Measurements from ENCODE around the gene NFIB.
A peak's percentile ranks its signal among the peaks of the same experiment; 100 is the strongest.

Gene NFIB

GRCh38 chr9:14307989-14308852, 5.7 kb downstream of the NFIB start:
- peak in 19 of 58 donors; percentile 10 to 56 (median 34) for DNase-seq

GRCh38 chr9:14306672-14307660, 7.0 kb downstream of the NFIB start:
- DNase-seq = peak in 8 of 58 donors; percentile 6 to 50 (median 25)

- DNase-seq = no peak
Measured at GRCh38 chr9:14306188-14306587, 7.8 kb downstream of the NFIB start.

- DNase-seq = peak in 4 of 58 donors; percentile 17 to 50 (median 25)
Measured at GRCh38 chr9:14304259-14304658, 9.7 kb downstream of the NFIB start.

- peak in 47 of 58 donors; percentile 25 to 95 (median 77) for DNase-seq
Measured at GRCh38 chr9:14303521-14303920, 10.4 kb downstream of the NFIB start.

GRCh38 chr9:14303100-14303499, 10.8 kb downstream of the NFIB start:
- DNase-seq = no peak

- peak in 1 of 58 donors; percentile 6 for DNase-seq
Measured at GRCh38 chr9:14302405-14302804, 11.5 kb downstream of the NFIB start.

- DNase-seq = no peak
Measured at GRCh38 chr9:14301583-14302021, 12.3 kb downstream of the NFIB start.

- no peak for DNase-seq
Measured at GRCh38 chr9:14301006-14301405, 12.9 kb downstream of the NFIB start.

GRCh38 chr9:14300588-14300987, 13.4 kb downstream of the NFIB start:
- no peak for DNase-seq

GRCh38 chr9:14300040-14300439, 13.9 kb downstream of the NFIB start:
- DNase-seq = no peak

- DNase-seq = no peak
Measured at GRCh38 chr9:14298601-14299022, 15.3 kb downstream of the NFIB start.

- DNase-seq = peak in 6 of 58 donors; percentile 12 to 53 (median 20)
Measured at GRCh38 chr9:14296495-14297113, 17.3 kb downstream of the NFIB start.

GRCh38 chr9:14294659-14295058, 19.3 kb downstream of the NFIB start:
- no peak for DNase-seq

GRCh38 chr9:14293801-14294200, 20.1 kb downstream of the NFIB start:
- no peak for DNase-seq

- DNase-seq = no peak
Measured at GRCh38 chr9:14292181-14292739, 21.7 kb downstream of the NFIB start.

- no peak for DNase-seq
Measured at GRCh38 chr9:14289916-14290315, 24.0 kb downstream of the NFIB start.

- DNase-seq = no peak
Measured at GRCh38 chr9:14288433-14288832, 25.5 kb downstream of the NFIB start.

- DNase-seq = no peak
Measured at GRCh38 chr9:14286121-14286520, 27.8 kb downstream of the NFIB start.

- DNase-seq = no peak
Measured at GRCh38 chr9:14283276-14283675, 30.7 kb downstream of the NFIB start.

GRCh38 chr9:14281876-14282275, 32.1 kb downstream of the NFIB start:
- DNase-seq = no peak

Measured in anterior cingulate cortex (tissue), 58 donors.